Thyroid gland (tissue), 4 donors: ENCODE measurements around the gene IRS2.

Source experiments
- CTCF ChIP-seq, 6 experiments: fragments of 200-600 bp in 3 of 6; fragments of 450-650 bp in 3 of 6; sonication (generic) in 3 of 6; IDR thresholded peaks; one replicate each; pipeline ENCODE4 v1.5.1; 2016 to 2019; ENCODE audit warnings: antibody characterized with exemption in 6 of 6, mild to moderate bottlenecking in 2 of 6, inconsistent platforms in 1 of 6, moderate library complexity in 1 of 6
- POLR2A ChIP-seq, 2 donors: fragments of 450-650 bp; IDR thresholded peaks; one replicate each; pipeline ENCODE4 v1.6.1; 2017; ENCODE audit warnings: antibody characterized with exemption in 2 of 2, mild to moderate bottlenecking in 2 of 2, moderate library complexity in 1 of 2

GRCh38 chr13:109751477-109751876 is 34.9 kb downstream of the IRS2 start:
- TF ChIP-seq CTCF (IDR thresholded peaks at IDR 0.05): no peak
- no peak for TF ChIP-seq POLR2A (IDR thresholded peaks at IDR 0.05)
